Omental fat pad (tissue), 4 donors: ENCODE data around the gene LETMD1. TPM values are rescaled to one million over a fixed set of nuclear protein-coding genes. Genes with fewer than 3 reads are reported as not detected.

Experiments
- ATAC-seq: fragments of 150-250 bp; one replicate; pipeline ENCODE4 v1.9.1; 2016; ENCODE audit warnings: mild to moderate bottlenecking, moderate library complexity; ENCODE audit not compliant: low FRiP score
- DNase-seq: peaks from one replicate; pipeline ENCODE4 v3.0.0-alpha.2; 2019; ENCODE audit warnings: low spot score
- total RNA-seq, 4 donors: library from RNA; depleted of rRNA; stranded (reverse); fragments of >200 nt; gene quantifications; one replicate each; pipeline ENCODE4 v1.1.0, GENCODE V29; 2016
- TF ChIP-seq, protein P1 (sequence below), 3 donors: fragments of 450-650 bp; IDR thresholded peaks; one replicate each; pipeline ENCODE4 v1.5.1; 2016 to 2017; ENCODE audit warnings: antibody characterized with exemption in 3 of 3, mild to moderate bottlenecking in 3 of 3, moderate library complexity in 2 of 3

The LETMD1 gene
- total RNA-seq, 4 donors from 2014 or later, result 38.9 to 68.4 (median 60.5) TPM

DNA sequence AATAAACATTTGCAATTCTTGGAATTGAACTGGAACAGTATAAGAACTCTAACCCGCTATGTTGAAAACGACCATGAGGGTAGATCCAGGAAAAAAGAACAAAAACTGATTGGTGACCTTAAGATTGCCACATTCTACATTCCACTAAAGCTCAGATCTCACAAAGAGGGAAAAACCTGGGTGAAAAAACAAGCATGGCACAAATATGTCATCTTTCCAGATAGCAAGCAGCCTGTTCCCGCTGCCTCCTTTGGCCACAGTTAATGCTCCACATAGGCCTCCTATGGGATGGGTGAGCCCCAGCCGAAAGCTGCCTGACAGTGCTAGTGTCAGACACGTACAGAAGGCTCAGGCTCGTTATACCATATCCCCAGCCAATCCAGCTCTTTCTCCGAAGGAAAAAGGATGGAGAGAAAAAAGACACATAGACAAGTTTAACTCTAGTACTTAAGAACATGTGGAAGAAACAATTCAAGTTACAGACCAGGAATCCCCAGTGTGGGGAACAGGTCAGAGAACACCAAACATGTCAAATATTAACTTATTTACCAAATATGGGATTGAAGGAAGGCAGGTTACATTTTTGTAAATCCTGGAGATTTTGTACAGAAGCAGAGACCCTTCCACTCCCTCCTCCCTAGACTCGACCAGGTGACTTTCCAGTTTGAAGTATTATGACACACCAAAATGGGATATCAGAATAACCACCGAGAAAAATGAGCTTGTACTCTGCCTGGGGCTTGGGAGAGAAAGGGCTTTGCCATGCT is 14.7 kb downstream of the LETMD1 start:
- TF ChIP-seq, protein P1, sequence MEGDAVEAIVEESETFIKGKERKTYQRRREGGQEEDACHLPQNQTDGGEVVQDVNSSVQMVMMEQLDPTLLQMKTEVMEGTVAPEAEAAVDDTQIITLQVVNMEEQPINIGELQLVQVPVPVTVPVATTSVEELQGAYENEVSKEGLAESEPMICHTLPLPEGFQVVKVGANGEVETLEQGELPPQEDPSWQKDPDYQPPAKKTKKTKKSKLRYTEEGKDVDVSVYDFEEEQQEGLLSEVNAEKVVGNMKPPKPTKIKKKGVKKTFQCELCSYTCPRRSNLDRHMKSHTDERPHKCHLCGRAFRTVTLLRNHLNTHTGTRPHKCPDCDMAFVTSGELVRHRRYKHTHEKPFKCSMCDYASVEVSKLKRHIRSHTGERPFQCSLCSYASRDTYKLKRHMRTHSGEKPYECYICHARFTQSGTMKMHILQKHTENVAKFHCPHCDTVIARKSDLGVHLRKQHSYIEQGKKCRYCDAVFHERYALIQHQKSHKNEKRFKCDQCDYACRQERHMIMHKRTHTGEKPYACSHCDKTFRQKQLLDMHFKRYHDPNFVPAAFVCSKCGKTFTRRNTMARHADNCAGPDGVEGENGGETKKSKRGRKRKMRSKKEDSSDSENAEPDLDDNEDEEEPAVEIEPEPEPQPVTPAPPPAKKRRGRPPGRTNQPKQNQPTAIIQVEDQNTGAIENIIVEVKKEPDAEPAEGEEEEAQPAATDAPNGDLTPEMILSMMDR (IDR thresholded peaks at IDR 0.05), result no peak
- DNase-seq (no peak), ATAC-seq (no peak)

DNA sequence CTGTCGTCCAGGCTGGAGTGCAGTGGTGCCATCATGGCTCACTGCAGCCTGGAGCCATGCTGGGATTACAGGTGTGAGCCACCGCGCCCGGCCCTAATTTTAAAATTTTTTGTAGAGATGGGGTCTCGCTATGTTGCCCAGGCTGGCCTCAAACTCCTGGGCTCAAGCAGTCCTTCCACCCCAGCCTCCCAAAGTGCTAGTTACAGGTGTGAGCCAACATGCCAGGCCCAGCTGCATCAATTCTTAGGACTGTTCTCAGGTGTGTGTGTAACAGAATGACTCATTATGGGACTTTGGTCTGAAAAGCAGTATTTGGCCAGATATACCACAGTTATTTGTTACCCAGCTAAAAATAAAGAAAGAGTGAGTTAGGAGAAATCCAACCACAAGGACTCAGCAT is 17.4 kb downstream of the LETMD1 start:
- TF ChIP-seq, protein P1 (IDR thresholded peaks at IDR 0.05), result no peak

DNA sequence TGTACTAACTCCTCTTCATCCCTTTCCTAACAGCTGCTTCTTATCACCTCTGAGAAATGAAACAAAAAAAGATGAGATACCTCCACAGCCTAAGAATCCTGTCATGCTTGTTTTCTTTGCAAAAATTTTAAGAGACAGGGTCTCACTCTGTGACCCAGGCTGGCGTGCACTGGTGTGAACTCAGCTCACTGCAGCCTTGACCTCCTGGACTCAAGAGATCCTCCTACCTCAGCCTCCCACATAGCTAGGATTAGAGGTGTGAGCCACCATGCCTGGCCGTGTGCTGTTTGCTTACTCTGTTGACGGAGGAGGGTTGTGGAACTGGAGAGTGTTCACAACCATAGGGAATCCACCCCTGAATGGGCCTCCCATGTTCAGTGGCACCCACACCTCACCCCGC is 19.1 kb downstream of the LETMD1 start:
- ATAC-seq (no peak), DNase-seq (no peak)
- TF ChIP-seq, protein P1 (IDR thresholded peaks at IDR 0.05), result no peak

More for the DNA sequence above, 17.4 kb downstream of the LETMD1 start:
- no peak for DNase-seq
- no peak for ATAC-seq

DNA sequence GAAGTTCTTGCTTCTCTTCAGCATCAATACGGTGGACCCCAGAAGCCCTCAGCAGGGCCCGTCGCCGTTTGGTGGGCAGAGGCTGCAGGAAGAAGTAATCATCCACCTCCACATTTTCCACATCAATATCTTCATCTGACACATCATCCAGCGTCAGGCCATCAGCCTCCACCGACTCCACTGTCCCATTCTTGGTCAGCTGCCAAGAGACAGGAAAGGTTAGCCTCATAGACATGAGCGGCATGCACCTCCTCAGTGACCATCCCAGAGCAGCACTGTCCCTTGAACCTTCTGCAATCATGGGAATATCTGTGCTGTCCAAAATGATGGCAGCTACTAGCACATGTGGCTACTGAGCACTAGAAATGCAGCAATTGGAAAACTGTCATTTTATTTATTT is 19.6 kb downstream of the LETMD1 start:
- TF ChIP-seq, protein P1 (IDR thresholded peaks at IDR 0.05), result no peak
- no peak for DNase-seq
- ATAC-seq, result no peak

DNA sequence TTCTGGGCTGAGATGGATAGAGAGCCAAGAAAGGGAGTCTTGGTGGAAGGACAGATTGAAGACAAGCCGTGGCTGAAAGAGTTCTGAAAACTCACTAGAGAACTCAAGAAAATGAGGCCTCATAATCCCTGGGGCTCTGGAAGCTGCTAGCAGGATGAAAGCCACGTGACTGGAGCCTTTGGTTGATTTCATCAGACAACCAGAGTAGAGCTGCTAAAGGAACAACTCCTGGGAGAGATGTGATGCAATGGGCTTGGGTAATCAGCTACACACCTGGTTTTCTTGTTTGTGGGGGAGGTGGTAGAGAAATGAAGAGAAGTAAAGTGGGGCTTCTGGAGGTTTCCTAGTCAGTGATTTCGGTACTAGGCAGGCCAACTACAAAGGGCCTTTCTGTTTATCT is 21.9 kb downstream of the LETMD1 start:
- ATAC-seq, result no peak
- TF ChIP-seq, protein P1 (IDR thresholded peaks at IDR 0.05), result no peak
- no peak for DNase-seq

DNA sequence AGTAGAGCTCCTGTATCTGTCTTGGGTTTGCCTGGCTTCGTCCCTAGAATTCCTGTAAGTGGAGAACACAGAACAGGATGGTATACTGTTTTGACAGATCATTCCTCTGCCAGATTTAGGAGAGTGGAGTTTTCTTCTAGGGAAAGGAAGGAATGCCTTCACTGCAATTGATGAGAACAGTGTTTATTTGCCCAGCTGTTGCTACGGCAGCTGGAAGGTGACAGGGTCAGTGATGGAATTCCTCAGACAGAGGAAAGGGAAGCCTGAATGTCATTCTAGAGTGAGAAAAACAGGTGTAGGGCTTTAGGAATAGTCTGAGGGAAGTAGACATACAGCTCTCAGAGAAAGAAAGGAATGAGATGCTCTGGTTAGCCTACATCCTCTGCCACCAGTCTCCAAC is 23.5 kb downstream of the LETMD1 start:
- TF ChIP-seq, protein P1 (IDR thresholded peaks at IDR 0.05), result no peak
- DNase-seq (no peak), ATAC-seq (no peak)

DNA sequence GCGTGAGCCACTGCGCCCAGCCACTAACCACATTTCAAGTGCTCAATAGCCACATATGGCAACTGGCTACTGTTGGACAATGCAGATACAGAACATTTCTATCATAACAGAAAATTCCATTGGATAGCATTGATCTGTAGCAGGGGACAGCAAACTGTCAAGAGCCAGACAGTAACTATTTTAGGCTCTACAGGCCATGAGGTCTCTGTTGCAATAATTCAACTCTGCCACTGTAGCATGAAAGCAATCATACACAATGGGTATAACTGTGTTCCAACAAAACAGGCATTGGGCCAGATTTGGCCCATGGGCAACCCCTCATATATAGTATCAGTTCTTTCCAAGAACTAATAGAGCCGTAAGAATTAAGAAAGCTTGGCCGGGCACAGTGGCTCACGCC is 27.3 kb downstream of the LETMD1 start:
- DNase-seq (no peak), ATAC-seq (no peak)
- TF ChIP-seq, protein P1 (IDR thresholded peaks at IDR 0.05), result no peak
